Right lung (tissue), 10 donors: ENCODE data around the gene MAGEB1. TPM values are rescaled to one million over a fixed set of nuclear protein-coding genes. Genes with fewer than 3 reads are reported as not detected.

Source experiments
- DNase-seq, 2 donors: peaks; one replicate each; pipeline ENCODE4 v3.0.0-alpha.2; 2013
- long read RNA-seq, 8 donors: transcript quantifications; one replicate each; lab custom pipeline, GENCODE V29; 2026
- polyA plus RNA-seq, 5 donors: library from polyadenylated mRNA; unstranded; fragments of 120-200 nt; gene quantifications; one replicate each; pipeline versions ENCODE4 v1.2.1 to v1.2.3, GENCODE V29; 2013; ENCODE audit warnings: inconsistent platforms in 1 of 5, low replicate concordance in 1 of 5; ENCODE audit not compliant: insufficient read length in 5 of 5, insufficient read depth in 1 of 5

MAGEB1 gene
- not detected for polyA plus RNA-seq
- long read RNA-seq, donor 1: 0 reads
- long read RNA-seq, donor 2: 0 reads
- long read RNA-seq, donor 3: 0 reads
- long read RNA-seq, donor 4: 0 reads
- long read RNA-seq, donor 5: 0 reads
- long read RNA-seq, donor 6: 0 reads
- long read RNA-seq, donor 7: 0 reads
- long read RNA-seq, donor 8: 0 reads

- no peak for DNase-seq
Measured at GRCh38 chrX:30246769-30247489, at the start of gene MAGEB1. TSS of gene MAGEB1 (plus strand) at chrX:30247146. CDS start at chrX:30250494, 3,348 bp downstream.

- DNase-seq: no peak
Measured at GRCh38 chrX:30212172-30212571, 34.8 kb upstream of the MAGEB1 start.

- DNase-seq: no peak
Measured at GRCh38 chrX:30215357-30215843, 31.5 kb upstream of the MAGEB1 start, which contains the start of gene MAGEB2. TSS of gene MAGEB2 (plus strand) at chrX:30215563. CDS start at chrX:30218581, 3,018 bp downstream.

GRCh38 chrX:30217465-30217864 lies 29.5 kb upstream of the MAGEB1 start:
- DNase-seq: no peak

- DNase-seq: no peak
Measured at GRCh38 chrX:30219372-30219771, 27.6 kb upstream of the MAGEB1 start.

GRCh38 chrX:30220661-30221060 lies 26.3 kb upstream of the MAGEB1 start:
- DNase-seq: no peak

- no peak for DNase-seq
Measured at GRCh38 chrX:30224536-30224935, 22.4 kb upstream of the MAGEB1 start.

GRCh38 chrX:30228526-30228925 lies 18.4 kb upstream of the MAGEB1 start:
- DNase-seq: no peak

- no peak for DNase-seq
Measured at GRCh38 chrX:30230395-30230794, 16.6 kb upstream of the MAGEB1 start, which contains the start of gene MAGEB3. TSS of gene MAGEB3 (plus strand) at chrX:30230657. CDS start at chrX:30235925, 5,268 bp downstream.

GRCh38 chrX:30241724-30242415 lies 5.1 kb upstream of the MAGEB1 start, which contains the start of gene MAGEB4:
TSS of gene MAGEB4 (plus strand) at chrX:30242000. CDS start at chrX:30242136, 136 bp downstream.
- DNase-seq: no peak

- no peak for DNase-seq
Measured at GRCh38 chrX:30248854-30249253, 1.9 kb downstream of the MAGEB1 start.

- no peak for DNase-seq
Measured at GRCh38 chrX:30253257-30253656, 6.3 kb downstream of the MAGEB1 start.

- DNase-seq: no peak
Measured at GRCh38 chrX:30259927-30260326, 13.0 kb downstream of the MAGEB1 start.

- no peak for DNase-seq
Measured at GRCh38 chrX:30261012-30261411, 14.1 kb downstream of the MAGEB1 start.

GRCh38 chrX:30262763-30263162 lies 15.8 kb downstream of the MAGEB1 start:
- no peak for DNase-seq

- no peak for DNase-seq
Measured at GRCh38 chrX:30270639-30271038, 23.7 kb downstream of the MAGEB1 start.

- no peak for DNase-seq
Measured at GRCh38 chrX:30275498-30275897, 28.6 kb downstream of the MAGEB1 start.

- DNase-seq: no peak
Measured at GRCh38 chrX:30278365-30278764, 31.4 kb downstream of the MAGEB1 start.

- no peak for DNase-seq
Measured at GRCh38 chrX:30280428-30280827, 33.5 kb downstream of the MAGEB1 start.

- no peak for DNase-seq
Measured at GRCh38 chrX:30282527-30282926, 35.6 kb downstream of the MAGEB1 start.

GRCh38 chrX:30283456-30284200 lies 36.7 kb downstream of the MAGEB1 start:
- no peak for DNase-seq
